ENCODE results near the gene A1BG.

A1BG gene

GRCh38 chr19:58395979-58396627 is 42.8 kb upstream of the A1BG start:
- Histone ChIP-seq H3K27me3 (ENCODE audit: insufficient read depth, low read length, poor library complexity, severe bottlenecking) (no peaks in the 10 kb centered on the region), H3K4me2 (ENCODE audit: low read depth, low read length, poor library complexity, severe bottlenecking) (no peak overlapping the region), H3F3A (ENCODE audit: low read depth) (no peaks in the 10 kb centered on the region), H3K9ac (ENCODE audit: low read depth, low read length, poor library complexity, severe bottlenecking) (no peak overlapping the region), H4K20me1 (ENCODE audit: insufficient read depth, low read length, poor library complexity, severe bottlenecking) (peaks cover 16% of the 10 kb centered on the region), H3K36me3 (ENCODE audit: insufficient read depth, low read length) (peaks cover 27% of the 10 kb centered on the region; the same call in 1 of the 2 replicates), H3K9me3 (ENCODE audit: insufficient read depth, low read depth, low read length) (no peaks in the 10 kb centered on the region), H3K4me3 (ENCODE audit: low read length, poor library complexity, severe bottlenecking) (no peak overlapping the region), H3K79me2 (ENCODE audit: insufficient read depth, low read length) (peaks cover 18% of the 10 kb centered on the region), H3K9me2 (replicated peaks; ENCODE audit: low read depth, low read length) (no peaks in the 10 kb centered on the region), H3K4me1 (ENCODE audit: insufficient read depth, low read length, poor library complexity, severe bottlenecking) (peaks cover 10% of the 10 kb centered on the region), H2AFZ (ENCODE audit: low read length) (no peak overlapping the region)
- TF ChIP-seq, protein P1, sequence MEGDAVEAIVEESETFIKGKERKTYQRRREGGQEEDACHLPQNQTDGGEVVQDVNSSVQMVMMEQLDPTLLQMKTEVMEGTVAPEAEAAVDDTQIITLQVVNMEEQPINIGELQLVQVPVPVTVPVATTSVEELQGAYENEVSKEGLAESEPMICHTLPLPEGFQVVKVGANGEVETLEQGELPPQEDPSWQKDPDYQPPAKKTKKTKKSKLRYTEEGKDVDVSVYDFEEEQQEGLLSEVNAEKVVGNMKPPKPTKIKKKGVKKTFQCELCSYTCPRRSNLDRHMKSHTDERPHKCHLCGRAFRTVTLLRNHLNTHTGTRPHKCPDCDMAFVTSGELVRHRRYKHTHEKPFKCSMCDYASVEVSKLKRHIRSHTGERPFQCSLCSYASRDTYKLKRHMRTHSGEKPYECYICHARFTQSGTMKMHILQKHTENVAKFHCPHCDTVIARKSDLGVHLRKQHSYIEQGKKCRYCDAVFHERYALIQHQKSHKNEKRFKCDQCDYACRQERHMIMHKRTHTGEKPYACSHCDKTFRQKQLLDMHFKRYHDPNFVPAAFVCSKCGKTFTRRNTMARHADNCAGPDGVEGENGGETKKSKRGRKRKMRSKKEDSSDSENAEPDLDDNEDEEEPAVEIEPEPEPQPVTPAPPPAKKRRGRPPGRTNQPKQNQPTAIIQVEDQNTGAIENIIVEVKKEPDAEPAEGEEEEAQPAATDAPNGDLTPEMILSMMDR (conservative IDR thresholded peaks at IDR 0.05; ENCODE audit: low read length), result no peak
- TF ChIP-seq EZH2phosphoT487 (IDR thresholded peaks at IDR 0.05; ENCODE audit: borderline replicate concordance), result no peak

- Histone ChIP-seq H3K9me3 (ENCODE audit: insufficient read depth, low read depth, low read length) (no peaks in the 10 kb centered on the region), H3K79me2 (ENCODE audit: insufficient read depth, low read length) (peaks cover 25% of the 10 kb centered on the region), H3K4me1 (ENCODE audit: insufficient read depth, low read length, poor library complexity, severe bottlenecking) (peaks cover 5% of the 10 kb centered on the region), H3K36me3 (ENCODE audit: insufficient read depth, low read length) (peaks cover 33% of the 10 kb centered on the region; the same call in 1 of the 2 replicates), H2AFZ (ENCODE audit: low read length) (no peak within 1 kb of the TSS), H4K20me1 (ENCODE audit: insufficient read depth, low read length, poor library complexity, severe bottlenecking) (peaks cover 21% of the 10 kb centered on the region), H3K27me3 (ENCODE audit: insufficient read depth, low read length, poor library complexity, severe bottlenecking) (no peaks in the 10 kb centered on the region), H3K9me2 (replicated peaks; ENCODE audit: low read depth, low read length) (no peaks in the 10 kb centered on the region), H3K9ac (ENCODE audit: low read depth, low read length, poor library complexity, severe bottlenecking) (no peak within 1 kb of the TSS), H3K4me2 (ENCODE audit: low read depth, low read length, poor library complexity, severe bottlenecking) (no peak within 1 kb of the TSS), H3K4me3 (ENCODE audit: low read length, poor library complexity, severe bottlenecking) (no peak within 1 kb of the TSS), H3F3A (ENCODE audit: low read depth) (no peaks in the 10 kb centered on the region)
- TF ChIP-seq, protein P1 (conservative IDR thresholded peaks at IDR 0.05; ENCODE audit: low read length), result no peak
- TF ChIP-seq EZH2phosphoT487 (IDR thresholded peaks at IDR 0.05; ENCODE audit: borderline replicate concordance), result no peak
Observed at GRCh38 chr19:58395220-58395978, 42.1 kb upstream of the A1BG start, which contains the start of gene RNF225. Gene RNF225, plus strand, starts transcription at chr19:58395656. Its CDS starts 434 bp downstream, at chr19:58396090.

GRCh38 chr19:58394821-58395219 is 41.5 kb upstream of the A1BG start:
- Histone ChIP-seq H3K4me1 (ENCODE audit: insufficient read depth, low read length, poor library complexity, severe bottlenecking) (peaks cover 4% of the 10 kb centered on the region), H3K27me3 (ENCODE audit: insufficient read depth, low read length, poor library complexity, severe bottlenecking) (no peaks in the 10 kb centered on the region), H3K4me2 (ENCODE audit: low read depth, low read length, poor library complexity, severe bottlenecking) (no peak overlapping the region), H3K9me3 (ENCODE audit: insufficient read depth, low read depth, low read length) (no peaks in the 10 kb centered on the region), H3K79me2 (ENCODE audit: insufficient read depth, low read length) (peaks cover 31% of the 10 kb centered on the region), H3F3A (ENCODE audit: low read depth) (no peaks in the 10 kb centered on the region), H3K9me2 (replicated peaks; ENCODE audit: low read depth, low read length) (no peaks in the 10 kb centered on the region), H3K9ac (ENCODE audit: low read depth, low read length, poor library complexity, severe bottlenecking) (no peak overlapping the region), H4K20me1 (ENCODE audit: insufficient read depth, low read length, poor library complexity, severe bottlenecking) (peaks cover 26% of the 10 kb centered on the region), H3K4me3 (ENCODE audit: low read length, poor library complexity, severe bottlenecking) (no peak overlapping the region), H3K36me3 (ENCODE audit: insufficient read depth, low read length) (peaks cover 33% of the 10 kb centered on the region; the same call in 1 of the 2 replicates), H2AFZ (ENCODE audit: low read length) (no peak overlapping the region)
- TF ChIP-seq, protein P1 (conservative IDR thresholded peaks at IDR 0.05; ENCODE audit: low read length), result no peak
- TF ChIP-seq EZH2phosphoT487 (IDR thresholded peaks at IDR 0.05; ENCODE audit: borderline replicate concordance), result no peak

Measured in Loucy (cell line).